Activated CD4-positive, alpha-beta T cell treated with anti-CD3 and anti-CD28 coated beads, Interleukin-2, Interleukin-4, amounts not matched to agents 100 ng/mL and 50 ng/mL, durations not matched to agents 16 hours and 8 hours (primary cell): ENCODE data around the gene RNF113B.

Source experiments
- DNase-seq: peaks from one replicate; pipeline ENCODE4 v3.0.0-alpha.2; 2020; ENCODE audit warnings: low spot score

RNF113B gene

DNA sequence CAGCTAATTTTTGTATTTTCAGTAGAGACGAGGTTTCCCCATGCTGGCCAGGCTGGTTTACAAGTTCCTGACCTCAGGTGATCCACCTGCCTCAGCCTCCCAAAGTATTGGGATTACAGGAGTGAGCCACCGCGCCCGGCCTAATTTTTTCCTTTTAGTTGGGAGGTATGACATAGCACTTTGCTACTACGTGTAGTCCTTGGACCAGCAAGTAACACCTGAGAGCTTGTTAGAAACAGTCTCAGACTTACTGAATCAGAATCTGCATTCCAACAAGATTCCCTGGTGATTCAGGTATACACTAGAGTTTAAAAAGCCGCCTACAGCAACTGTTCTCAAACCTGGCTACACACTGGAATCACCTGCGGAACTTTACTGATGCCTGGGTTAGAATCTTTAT, 36.0 kb downstream of the RNF113B start:
- DNase-seq: no peak

DNA sequence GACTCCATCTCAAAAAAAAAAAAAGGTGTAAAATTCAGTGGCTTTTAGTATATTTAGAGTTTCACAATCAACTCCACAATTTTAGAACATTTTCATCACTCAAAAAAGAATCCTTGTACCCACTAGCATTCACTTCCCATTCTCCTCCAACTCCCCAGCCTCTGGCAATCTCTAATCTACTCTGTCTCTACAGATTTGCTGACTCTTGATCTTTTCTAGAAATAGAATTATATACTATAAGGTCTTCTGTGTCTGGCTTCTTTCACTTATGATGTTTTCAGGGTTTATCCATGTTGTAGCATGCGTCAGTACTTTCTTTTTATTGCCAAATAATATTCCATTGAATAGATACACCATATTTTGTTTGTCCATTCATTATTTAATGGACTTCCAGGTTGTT, 42.2 kb downstream of the RNF113B start:
- no peak for DNase-seq

DNA sequence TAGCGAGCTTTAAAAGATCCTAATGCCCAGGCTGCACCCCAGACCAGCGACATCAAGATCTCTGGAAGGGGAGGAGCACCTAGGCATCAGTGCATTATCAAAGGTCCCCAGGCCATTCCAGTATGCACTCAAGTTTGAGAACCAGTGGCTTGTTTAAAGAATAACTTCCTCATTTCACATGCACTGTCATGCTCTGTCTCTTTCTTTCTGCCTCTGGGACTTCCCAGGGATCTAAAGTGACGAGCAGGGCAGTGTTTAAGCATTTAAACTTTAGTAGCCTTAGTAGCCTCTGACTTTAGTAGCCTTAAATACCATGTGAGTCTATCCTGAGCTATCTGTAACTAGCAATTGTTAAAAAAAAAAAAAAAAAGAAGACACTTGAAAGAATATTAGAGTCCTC, 43.1 kb downstream of the RNF113B start:
- DNase-seq: no peak

DNA sequence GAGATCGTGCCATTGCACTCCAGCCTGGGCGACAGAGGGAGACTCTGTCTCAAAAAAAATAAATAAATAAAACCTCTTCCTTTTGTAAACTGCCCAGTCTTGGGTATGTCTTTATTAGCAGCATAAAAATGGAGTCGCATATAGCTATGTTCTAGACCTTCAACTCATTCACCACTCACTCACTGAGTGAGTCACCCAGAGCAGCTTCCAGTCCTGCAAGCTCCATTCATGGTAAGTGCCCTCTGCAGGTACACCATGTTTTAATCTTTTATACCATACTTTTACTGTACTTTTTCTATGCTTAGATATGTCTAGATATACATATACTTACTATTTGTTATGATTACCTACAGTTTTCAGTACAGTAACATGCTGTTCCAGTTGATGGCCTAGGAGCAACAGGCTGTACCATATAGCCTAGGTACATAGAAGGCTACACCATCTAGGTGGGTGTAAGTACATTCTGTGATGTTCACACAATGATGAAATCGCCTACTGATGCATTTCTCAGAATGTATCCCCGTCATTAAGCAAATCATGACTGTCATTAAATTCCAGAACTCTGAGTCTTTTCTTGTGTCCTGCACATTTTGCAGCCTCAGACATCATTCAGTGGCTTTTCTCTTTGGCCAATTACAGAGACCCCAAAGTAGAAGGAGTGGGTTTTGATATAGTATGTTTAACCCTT, 47.9 kb downstream of the RNF113B start:
- DNase-seq: no peak
